ENCODE measurements around the gene SOBP. TPM values are rescaled to one million over a fixed set of nuclear protein-coding genes. Genes with fewer than 3 reads are reported as not detected.
"Not testable (repeated sequence)": the region's sequence is repeated elsewhere in the genome, so short reads cannot be mapped to it uniquely, and the experiment has no call there.

Gene SOBP
- total RNA-seq, 1 donor from 2014 or later, result 1.7 TPM

- ATAC-seq (no peak), DNase-seq (ENCODE audit: low spot score) (no peak)
Measured at GRCh38 chr6:107547451-107547840, 57.5 kb downstream of the SOBP start.

GRCh38 chr6:107550241-107550840 is 60.4 kb downstream of the SOBP start:
- no peak for DNase-seq (ENCODE audit: low spot score)
- no peak for ATAC-seq

GRCh38 chr6:107550906-107551305 is 61.0 kb downstream of the SOBP start:
- no peak for DNase-seq (ENCODE audit: low spot score)
- no peak for ATAC-seq

DNA sequence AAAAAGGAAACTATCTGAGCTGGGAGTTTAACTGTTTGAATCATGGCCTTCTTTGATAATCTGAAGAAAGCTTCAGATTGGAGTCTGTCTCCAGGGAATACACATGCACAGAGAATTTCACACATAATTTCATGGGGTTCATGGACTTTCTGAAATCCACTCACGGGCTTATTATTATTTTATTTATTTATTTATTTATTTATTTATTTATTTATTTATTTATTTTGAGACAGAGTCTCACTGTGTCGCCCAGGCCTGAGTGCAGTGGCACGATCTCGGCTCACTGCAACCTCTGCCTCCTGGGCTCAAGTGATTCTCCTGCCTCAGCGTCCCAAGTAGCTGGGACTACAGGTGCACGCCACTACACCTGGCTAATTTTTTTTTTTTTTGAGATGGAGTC is 63.2 kb downstream of the SOBP start:
- ATAC-seq; DNase-seq (ENCODE audit: low spot score): not testable (repeated sequence)

- ATAC-seq, result no peak
- DNase-seq (ENCODE audit: low spot score), result no peak
Measured at GRCh38 chr6:107554326-107554725, 64.4 kb downstream of the SOBP start.

- DNase-seq (ENCODE audit: low spot score) (no peak), ATAC-seq (no peak)
Measured at GRCh38 chr6:107554918-107555317, 65.0 kb downstream of the SOBP start.

DNA sequence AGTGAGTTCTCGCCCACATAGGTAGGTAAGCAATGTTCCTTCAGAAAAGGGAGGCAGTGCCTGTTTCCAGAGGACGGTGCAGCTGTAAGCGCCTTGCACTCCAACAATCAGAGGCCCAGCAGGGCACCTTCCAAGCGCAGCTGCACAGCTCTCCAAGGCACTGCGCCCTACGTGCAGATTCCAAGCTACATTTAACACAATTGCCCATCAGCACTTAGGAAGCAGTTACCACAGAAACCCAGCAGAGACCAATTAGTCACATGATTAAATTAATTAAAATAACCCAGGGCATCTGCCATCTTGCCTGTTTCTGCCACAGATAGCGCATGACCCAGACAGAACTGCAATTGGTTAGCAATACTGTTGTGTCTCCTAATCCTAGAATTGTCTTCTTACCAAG is 65.5 kb downstream of the SOBP start:
- ATAC-seq (no peak), DNase-seq (ENCODE audit: low spot score) (no peak)

DNA sequence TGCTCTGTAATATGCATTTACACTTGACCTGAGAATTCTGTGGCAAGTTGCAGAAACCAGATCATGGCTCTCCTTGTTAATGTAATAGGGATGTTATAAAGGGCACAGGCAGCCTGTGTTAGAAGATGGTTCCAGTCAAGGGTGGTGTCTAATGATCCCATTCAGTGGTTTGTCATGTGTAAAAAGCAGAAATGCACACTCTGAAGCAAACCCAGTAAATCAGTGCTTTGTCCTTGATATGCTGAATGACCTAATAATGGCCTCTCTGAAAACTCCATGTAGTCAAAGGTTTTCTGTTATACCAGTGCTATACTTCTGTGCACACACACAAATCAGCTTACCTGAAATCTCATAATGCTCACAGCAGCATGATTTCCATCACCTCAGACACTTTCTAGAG is 66.2 kb downstream of the SOBP start:
- DNase-seq (ENCODE audit: low spot score) (no peak), ATAC-seq (no peak)

DNA sequence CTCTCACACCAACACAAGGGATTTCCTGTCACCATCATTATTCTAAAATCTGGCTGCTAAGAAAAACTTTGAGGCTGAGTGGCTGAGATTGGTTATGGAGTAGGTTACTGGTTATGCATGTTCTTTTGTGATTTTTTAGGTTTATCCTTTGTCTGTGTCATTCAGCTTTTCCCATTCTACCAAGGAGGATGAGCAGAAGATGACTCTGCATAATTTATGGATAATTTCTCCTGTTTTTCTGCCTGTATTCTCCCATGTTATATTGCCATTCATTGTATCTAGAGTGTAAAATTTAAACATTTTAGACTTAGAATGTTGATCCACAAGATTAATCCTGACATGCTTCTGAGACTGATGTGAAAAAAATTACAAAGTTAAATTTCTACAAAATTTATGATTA is 67.8 kb downstream of the SOBP start:
- ATAC-seq (no peak), DNase-seq (ENCODE audit: low spot score) (no peak)

- ATAC-seq (no peak), DNase-seq (ENCODE audit: low spot score) (no peak)
Measured at GRCh38 chr6:107560657-107561056, 70.7 kb downstream of the SOBP start.

GRCh38 chr6:107561306-107561705 is 71.4 kb downstream of the SOBP start:
- ATAC-seq (no peak), DNase-seq (ENCODE audit: low spot score) (no peak)

DNA sequence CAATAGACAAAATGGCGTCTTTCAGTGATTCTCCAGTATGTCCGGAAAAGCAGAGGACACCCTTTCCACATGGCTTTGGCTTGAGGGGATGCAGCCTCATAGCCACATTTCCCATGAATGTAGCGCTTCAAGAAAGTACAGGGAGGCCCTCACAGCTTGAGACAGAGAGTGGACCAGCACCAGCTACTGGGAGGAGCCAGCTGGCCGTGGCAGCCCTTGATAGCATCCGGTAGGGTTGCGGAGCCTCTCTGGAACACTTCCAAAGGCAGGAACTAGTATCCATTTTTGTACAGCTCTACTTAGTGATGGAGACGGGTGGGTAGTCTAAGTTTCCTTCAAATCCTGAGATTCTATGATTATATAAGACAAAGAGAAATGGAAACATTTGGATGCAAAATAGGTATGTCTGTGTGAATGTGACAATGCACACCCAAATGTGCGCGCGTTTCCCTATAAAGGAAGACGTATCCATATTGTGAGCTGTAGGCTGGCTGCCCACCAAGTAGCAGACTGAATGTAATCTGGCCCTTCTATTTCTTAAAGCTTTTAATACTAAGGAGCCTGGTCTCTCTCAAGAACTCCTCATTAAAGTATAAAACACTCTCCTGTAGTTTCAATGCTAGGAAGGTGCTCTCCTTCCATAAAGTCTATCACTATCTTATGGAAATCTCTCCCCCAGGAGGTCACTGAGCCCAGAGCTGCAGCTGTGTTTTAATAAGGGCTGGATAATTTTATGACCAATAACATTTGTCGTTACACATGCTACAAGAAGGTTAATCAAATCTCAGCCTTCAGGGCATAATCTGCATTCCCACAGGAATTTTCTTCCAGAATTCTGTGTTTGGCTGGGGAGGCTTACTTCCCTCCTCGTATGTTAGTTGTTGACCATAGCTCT is 74.0 kb downstream of the SOBP start:
- DNase-seq (ENCODE audit: low spot score) (no peak), ATAC-seq (no peak)

DNA sequence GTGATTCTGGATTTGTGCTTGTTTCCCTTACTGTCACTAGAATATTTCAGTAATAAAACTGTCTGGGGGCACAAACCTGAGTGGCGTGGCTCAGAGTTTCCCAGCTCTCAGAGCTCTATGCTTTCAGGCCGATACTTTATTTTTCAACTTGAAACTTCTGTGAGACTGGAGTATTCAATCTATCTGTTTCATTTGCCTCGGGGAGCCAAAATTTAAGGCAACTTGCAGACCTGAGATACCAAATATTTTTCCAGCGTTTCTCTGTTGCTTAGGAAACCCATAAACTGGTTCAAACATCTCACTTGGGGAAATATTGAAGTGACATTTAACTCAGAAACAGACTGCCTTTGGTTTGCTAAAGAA is 74.7 kb downstream of the SOBP start:
- ATAC-seq, result no peak
- DNase-seq (ENCODE audit: low spot score), result no peak

- no peak for DNase-seq (ENCODE audit: low spot score)
- no peak for ATAC-seq
Measured at GRCh38 chr6:107565165-107565723, 75.3 kb downstream of the SOBP start.

DNA sequence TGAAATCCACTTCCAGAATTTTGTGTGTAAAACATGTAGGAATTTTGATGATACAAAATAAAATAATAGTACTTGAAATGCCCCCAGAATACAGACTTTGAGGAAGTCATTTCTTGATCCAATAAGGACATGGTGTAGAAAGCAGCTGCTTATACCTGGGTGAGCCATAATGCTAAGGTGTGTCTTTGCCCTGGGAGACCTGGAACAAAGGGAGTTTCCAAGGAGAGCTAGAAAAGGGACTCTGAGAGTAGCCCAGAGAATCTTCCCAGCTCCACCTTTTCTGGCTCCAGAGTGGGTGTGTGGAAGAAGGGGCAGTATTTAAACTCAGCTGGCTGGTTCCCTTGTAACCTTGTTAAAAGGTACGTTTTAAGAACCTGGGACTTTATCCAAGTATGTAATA is 77.7 kb downstream of the SOBP start:
- no peak for DNase-seq (ENCODE audit: low spot score)
- ATAC-seq, result no peak

GRCh38 chr6:107569473-107569872 is 79.6 kb downstream of the SOBP start:
- no peak for ATAC-seq

DNA sequence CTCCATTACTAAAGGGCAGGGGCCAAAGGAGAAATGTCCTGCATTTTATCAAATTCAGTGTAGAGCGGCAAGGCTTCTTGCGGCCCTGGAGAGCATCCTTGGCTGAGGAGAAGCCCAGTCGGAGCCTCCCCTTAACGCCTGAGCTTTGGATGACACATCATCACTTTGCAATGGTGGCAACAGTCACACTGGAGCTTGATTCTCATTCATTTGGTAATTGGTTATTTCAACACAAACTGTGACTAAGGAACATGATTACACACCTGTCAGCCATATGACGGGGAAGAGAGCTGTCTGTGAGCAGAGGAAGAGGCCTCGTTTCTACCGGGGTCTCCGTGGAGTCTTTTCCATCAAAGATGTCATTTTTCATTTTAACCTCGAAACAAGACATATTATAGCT is 81.4 kb downstream of the SOBP start:
- no peak for ATAC-seq
- no peak for DNase-seq (ENCODE audit: low spot score)

More at GRCh38 chr6:107569473-107569872, 79.6 kb downstream of the SOBP start:
- DNase-seq (ENCODE audit: low spot score), result no peak

GRCh38 chr6:107572886-107573285 is 83.0 kb downstream of the SOBP start:
- no peak for DNase-seq (ENCODE audit: low spot score)
- no peak for ATAC-seq

DNA sequence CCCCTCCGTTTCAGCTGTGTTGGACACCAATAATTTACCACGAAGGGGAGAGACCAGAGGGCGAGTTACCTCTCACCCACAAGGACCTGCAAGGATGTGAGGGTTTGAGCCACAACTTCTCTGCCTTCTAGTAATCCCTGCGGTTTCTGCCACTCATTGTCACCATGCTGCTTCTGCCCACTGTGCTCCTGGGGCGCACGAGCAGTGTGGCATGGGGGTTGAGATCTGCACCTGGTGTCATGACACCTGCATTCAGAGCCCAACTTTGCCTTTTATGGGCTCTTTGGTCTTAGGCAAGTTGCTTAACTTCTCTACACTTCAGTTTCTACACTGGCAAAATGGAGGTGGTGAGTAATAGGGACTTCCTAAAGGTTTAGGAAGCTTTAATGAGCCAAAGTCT is 84.9 kb downstream of the SOBP start:
- no peak for ATAC-seq

GRCh38 chr6:107576852-107577251 is 86.9 kb downstream of the SOBP start:
- ATAC-seq (no peak), DNase-seq (ENCODE audit: low spot score) (no peak)

More for the DNA sequence above, 84.9 kb downstream of the SOBP start:
- DNase-seq (ENCODE audit: low spot score), result no peak

GRCh38 chr6:107578642-107579341 is 88.9 kb downstream of the SOBP start:
- DNase-seq (ENCODE audit: low spot score) (no peak), ATAC-seq (no peak)
